Stomach (tissue), 4 donors: ENCODE results near the gene YEATS4.

Experiments used
- POLR2A ChIP-seq, 4 donors: fragments of 450-650 bp; IDR thresholded peaks; one replicate each; pipeline ENCODE4 v1.6.1; 2016; ENCODE audit warnings: antibody characterized with exemption in 4 of 4, control low read depth in 2 of 4, mild to moderate bottlenecking in 1 of 4, moderate library complexity in 1 of 4
- TF ChIP-seq, protein P1 (sequence below), 7 experiments: fragments of 450-650 bp in 4 of 7; fragments of 200-600 bp in 3 of 7; sonication (generic) in 3 of 7; IDR thresholded peaks; one replicate each; pipeline ENCODE4 v1.5.1; 2016 to 2019; ENCODE audit warnings: antibody characterized with exemption in 7 of 7, control low read depth in 2 of 7, mild to moderate bottlenecking in 1 of 7

DNA sequence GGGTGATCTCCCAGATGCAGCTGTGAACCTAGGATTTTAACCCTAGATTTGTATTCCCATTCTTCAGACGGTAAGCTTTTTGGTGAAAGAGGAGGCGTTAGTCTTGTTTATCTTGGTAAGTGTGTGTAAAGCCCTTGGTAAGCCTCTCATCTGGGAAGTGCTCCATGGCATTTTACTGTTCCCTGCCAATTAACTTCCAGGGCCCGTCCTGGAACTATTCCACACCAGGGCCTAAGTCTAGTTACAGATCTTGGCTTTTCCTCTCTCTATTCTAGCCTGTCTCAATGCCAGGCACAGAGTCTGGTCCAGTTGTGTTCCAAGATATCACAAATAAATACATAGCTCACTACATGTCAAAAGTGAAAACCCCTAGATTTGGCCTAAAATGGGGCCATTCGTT lies 42.4 kb downstream of the YEATS4 start:
- TF ChIP-seq, protein P1, sequence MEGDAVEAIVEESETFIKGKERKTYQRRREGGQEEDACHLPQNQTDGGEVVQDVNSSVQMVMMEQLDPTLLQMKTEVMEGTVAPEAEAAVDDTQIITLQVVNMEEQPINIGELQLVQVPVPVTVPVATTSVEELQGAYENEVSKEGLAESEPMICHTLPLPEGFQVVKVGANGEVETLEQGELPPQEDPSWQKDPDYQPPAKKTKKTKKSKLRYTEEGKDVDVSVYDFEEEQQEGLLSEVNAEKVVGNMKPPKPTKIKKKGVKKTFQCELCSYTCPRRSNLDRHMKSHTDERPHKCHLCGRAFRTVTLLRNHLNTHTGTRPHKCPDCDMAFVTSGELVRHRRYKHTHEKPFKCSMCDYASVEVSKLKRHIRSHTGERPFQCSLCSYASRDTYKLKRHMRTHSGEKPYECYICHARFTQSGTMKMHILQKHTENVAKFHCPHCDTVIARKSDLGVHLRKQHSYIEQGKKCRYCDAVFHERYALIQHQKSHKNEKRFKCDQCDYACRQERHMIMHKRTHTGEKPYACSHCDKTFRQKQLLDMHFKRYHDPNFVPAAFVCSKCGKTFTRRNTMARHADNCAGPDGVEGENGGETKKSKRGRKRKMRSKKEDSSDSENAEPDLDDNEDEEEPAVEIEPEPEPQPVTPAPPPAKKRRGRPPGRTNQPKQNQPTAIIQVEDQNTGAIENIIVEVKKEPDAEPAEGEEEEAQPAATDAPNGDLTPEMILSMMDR (IDR thresholded peaks at IDR 0.05) = no peak
- TF ChIP-seq POLR2A (IDR thresholded peaks at IDR 0.05) = no peak
